ENCODE measurements around the gene CFAP99. TPM values are rescaled to one million over a fixed set of nuclear protein-coding genes. Genes with fewer than 3 reads are reported as not detected.

Gene CFAP99
- total RNA-seq, 1 experiment from 2014 or later, result 0.33 TPM

- intact Hi-C loops (cut with micrococcal nuclease; ENCODE audit: unreplicated experiment), result no loop called here
- Histone ChIP-seq H3K9me3 (ENCODE audit: control insufficient read depth, insufficient read depth, low read depth, low read length) (no peaks in the 10 kb centered on the region), H3K27me3 (ENCODE audit: control insufficient read depth, insufficient read depth, low read length) (no peaks in the 10 kb centered on the region), H3K36me3 (ENCODE audit: control insufficient read depth, insufficient read depth, low read length) (no peaks in the 10 kb centered on the region), H3K27ac (ENCODE audit: low read length) (no peak overlapping the region), H3K4me1 (ENCODE audit: control insufficient read depth, insufficient read depth, low read length) (no peaks in the 10 kb centered on the region), H3K4me3 (ENCODE audit: low read depth in 2 of 2, low read length in 2 of 2) (no peak overlapping the region)
- DNase-seq (ENCODE audit: low read depth, low spot score) (no peak), ATAC-seq (no peak)
- ChIA-PET POLR2A (no interaction called here), CTCF (no interaction called here)
- no TSS peak for BruUV-seq (replicated peaks)
- in situ Hi-C loops (cut with HindIII; ENCODE audit: low pct_unique_long_range_greater_than_20kb, low sequenced_read_pairs), result no loop called here
- no peak for TF ChIP-seq SIN3A (IDR thresholded peaks at IDR 0.05; ENCODE audit: borderline replicate concordance, insufficient read depth, low read depth, low read length)
- TF ChIP-seq, protein P1, sequence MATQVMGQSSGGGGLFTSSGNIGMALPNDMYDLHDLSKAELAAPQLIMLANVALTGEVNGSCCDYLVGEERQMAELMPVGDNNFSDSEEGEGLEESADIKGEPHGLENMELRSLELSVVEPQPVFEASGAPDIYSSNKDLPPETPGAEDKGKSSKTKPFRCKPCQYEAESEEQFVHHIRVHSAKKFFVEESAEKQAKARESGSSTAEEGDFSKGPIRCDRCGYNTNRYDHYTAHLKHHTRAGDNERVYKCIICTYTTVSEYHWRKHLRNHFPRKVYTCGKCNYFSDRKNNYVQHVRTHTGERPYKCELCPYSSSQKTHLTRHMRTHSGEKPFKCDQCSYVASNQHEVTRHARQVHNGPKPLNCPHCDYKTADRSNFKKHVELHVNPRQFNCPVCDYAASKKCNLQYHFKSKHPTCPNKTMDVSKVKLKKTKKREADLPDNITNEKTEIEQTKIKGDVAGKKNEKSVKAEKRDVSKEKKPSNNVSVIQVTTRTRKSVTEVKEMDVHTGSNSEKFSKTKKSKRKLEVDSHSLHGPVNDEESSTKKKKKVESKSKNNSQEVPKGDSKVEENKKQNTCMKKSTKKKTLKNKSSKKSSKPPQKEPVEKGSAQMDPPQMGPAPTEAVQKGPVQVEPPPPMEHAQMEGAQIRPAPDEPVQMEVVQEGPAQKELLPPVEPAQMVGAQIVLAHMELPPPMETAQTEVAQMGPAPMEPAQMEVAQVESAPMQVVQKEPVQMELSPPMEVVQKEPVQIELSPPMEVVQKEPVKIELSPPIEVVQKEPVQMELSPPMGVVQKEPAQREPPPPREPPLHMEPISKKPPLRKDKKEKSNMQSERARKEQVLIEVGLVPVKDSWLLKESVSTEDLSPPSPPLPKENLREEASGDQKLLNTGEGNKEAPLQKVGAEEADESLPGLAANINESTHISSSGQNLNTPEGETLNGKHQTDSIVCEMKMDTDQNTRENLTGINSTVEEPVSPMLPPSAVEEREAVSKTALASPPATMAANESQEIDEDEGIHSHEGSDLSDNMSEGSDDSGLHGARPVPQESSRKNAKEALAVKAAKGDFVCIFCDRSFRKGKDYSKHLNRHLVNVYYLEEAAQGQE (IDR thresholded peaks at IDR 0.05; ENCODE audit: insufficient read depth in 1 of 2, low read depth in 2 of 2, low read length in 1 of 2), result no peak
- no peak for TF ChIP-seq TCF7L2 (IDR thresholded peaks at IDR 0.05; ENCODE audit: low read depth, low read length)
- TF ChIP-seq, protein P2, sequence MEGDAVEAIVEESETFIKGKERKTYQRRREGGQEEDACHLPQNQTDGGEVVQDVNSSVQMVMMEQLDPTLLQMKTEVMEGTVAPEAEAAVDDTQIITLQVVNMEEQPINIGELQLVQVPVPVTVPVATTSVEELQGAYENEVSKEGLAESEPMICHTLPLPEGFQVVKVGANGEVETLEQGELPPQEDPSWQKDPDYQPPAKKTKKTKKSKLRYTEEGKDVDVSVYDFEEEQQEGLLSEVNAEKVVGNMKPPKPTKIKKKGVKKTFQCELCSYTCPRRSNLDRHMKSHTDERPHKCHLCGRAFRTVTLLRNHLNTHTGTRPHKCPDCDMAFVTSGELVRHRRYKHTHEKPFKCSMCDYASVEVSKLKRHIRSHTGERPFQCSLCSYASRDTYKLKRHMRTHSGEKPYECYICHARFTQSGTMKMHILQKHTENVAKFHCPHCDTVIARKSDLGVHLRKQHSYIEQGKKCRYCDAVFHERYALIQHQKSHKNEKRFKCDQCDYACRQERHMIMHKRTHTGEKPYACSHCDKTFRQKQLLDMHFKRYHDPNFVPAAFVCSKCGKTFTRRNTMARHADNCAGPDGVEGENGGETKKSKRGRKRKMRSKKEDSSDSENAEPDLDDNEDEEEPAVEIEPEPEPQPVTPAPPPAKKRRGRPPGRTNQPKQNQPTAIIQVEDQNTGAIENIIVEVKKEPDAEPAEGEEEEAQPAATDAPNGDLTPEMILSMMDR (IDR thresholded peaks at IDR 0.05), result no peak
- TF ChIP-seq POLR2AphosphoS5 (IDR thresholded peaks at IDR 0.05; ENCODE audit: low read depth, low read length), result no peak
Measured at GRCh38 chr4:2426069-2426397, 7.3 kb downstream of the CFAP99 start.

GRCh38 chr4:2426711-2427275 lies 8.0 kb downstream of the CFAP99 start:
- BruUV-seq (replicated peaks), result no TSS peak
- H3K4me1 ChIP-seq (ENCODE audit: control insufficient read depth, insufficient read depth, low read length), result no peaks in the 10 kb centered on the region
- no peak for TF ChIP-seq SIN3A (IDR thresholded peaks at IDR 0.05; ENCODE audit: borderline replicate concordance, insufficient read depth, low read depth, low read length)
- TF ChIP-seq, protein P1 (IDR thresholded peaks at IDR 0.05; ENCODE audit: insufficient read depth in 1 of 2, low read depth in 2 of 2, low read length in 1 of 2), result no peak
- no peaks in the 10 kb centered on the region for H3K9me3 ChIP-seq (ENCODE audit: control insufficient read depth, insufficient read depth, low read depth, low read length)
- DNase-seq (ENCODE audit: low read depth, low spot score) (no peak), ATAC-seq (no peak)
- CTCF ChIA-PET, result no interaction called here
- in situ Hi-C loops (cut with HindIII; ENCODE audit: low pct_unique_long_range_greater_than_20kb, low sequenced_read_pairs), result no loop called here
- H3K36me3 ChIP-seq (ENCODE audit: control insufficient read depth, insufficient read depth, low read length), result no peaks in the 10 kb centered on the region
- intact Hi-C loops (cut with micrococcal nuclease; ENCODE audit: unreplicated experiment), result no loop called here
- H3K27me3 ChIP-seq (ENCODE audit: control insufficient read depth, insufficient read depth, low read length), result no peaks in the 10 kb centered on the region
- POLR2A ChIA-PET, result no interaction called here
- no peak overlapping the region for H3K27ac ChIP-seq (ENCODE audit: low read length)
- H3K4me3 ChIP-seq (ENCODE audit: low read depth in 2 of 2, low read length in 2 of 2), result no peak overlapping the region

Measured in Panc1 (cell line).